MCF 10A (cell line): ENCODE data around the gene MICOS13. TPM values are rescaled to one million over a fixed set of nuclear protein-coding genes. Genes with fewer than 3 reads are reported as not detected.
"Not testable (repeated sequence)": the region's sequence is repeated elsewhere in the genome, so short reads cannot be mapped to it uniquely, and the experiment has no call there.

ENCODE experiments used
- BruUV-seq: library from RNA; stranded (reverse); fragments of 400-500 nt; replicated peaks from 2 replicates; lab custom pipeline; 2021; lab: Mats Ljungman, UMichigan
- CTCF ChIA-PET: fragments of 300-600 bp; sonication (Branson Sonifier 250); formaldehyde crosslinking; extraction: SDS; loops from one replicate; lab custom pipeline; 2021; ENCODE audit warnings: antibody characterized with exemption, inconsistent platforms; lab: Yijun Ruan, JAX
- POLR2A ChIA-PET: fragments of 300-600, 350-650 bp; sonication (Branson Sonifier 250); formaldehyde crosslinking; extraction: SDS; loops from one replicate; lab custom pipeline; 2020; ENCODE audit warnings: antibody characterized with exemption, inconsistent platforms; lab: Yijun Ruan, JAX
- DNase-seq: peaks from one replicate; pipeline ENCODE4 v3.0.0-alpha.2; 2018; ENCODE audit not compliant: unreplicated experiment
- H3K27ac Mint-ChIP-seq: one replicate; pipeline ENCODE4 v1.8.0; 2022; ENCODE audit warnings: mild to moderate bottlenecking, low read depth, mixed read lengths; ENCODE audit not compliant: unreplicated experiment
- H3K27me3 Mint-ChIP-seq: one replicate; pipeline ENCODE4 v1.8.0; 2022; ENCODE audit warnings: mixed read lengths; ENCODE audit not compliant: insufficient read depth, unreplicated experiment
- H3K36me3 Mint-ChIP-seq: one replicate; pipeline ENCODE4 v1.8.0; 2022; ENCODE audit warnings: mild to moderate bottlenecking, moderate library complexity, mixed read lengths; ENCODE audit not compliant: insufficient read depth, unreplicated experiment
- H3K4me1 Mint-ChIP-seq: one replicate; pipeline ENCODE4 v1.8.0; 2022; ENCODE audit warnings: mixed read lengths; ENCODE audit not compliant: insufficient read depth, unreplicated experiment
- H3K4me3 Mint-ChIP-seq: one replicate; pipeline ENCODE4 v1.8.0; 2022; ENCODE audit warnings: mild to moderate bottlenecking, moderate library complexity, mixed read lengths; ENCODE audit not compliant: unreplicated experiment
- H3K9me3 Mint-ChIP-seq: one replicate; pipeline ENCODE4 v1.8.0; 2022; ENCODE audit warnings: mixed read lengths; ENCODE audit not compliant: unreplicated experiment
- CTCF ChIP-seq: fragments of 200-600 bp; IDR thresholded peaks from one replicate; pipeline ENCODE4 v1.8.0; 2022; ENCODE audit warnings: antibody characterized with exemption, mild to moderate bottlenecking; ENCODE audit not compliant: unreplicated experiment
- intact Hi-C: fragments of 100-400 bp; cut with micrococcal nuclease; formaldehyde crosslinking; loops from 2 replicates; pipeline ENCODE4 v1.14.1; 2022
- total RNA-seq: library from RNA; stranded (reverse); gene quantifications from 2 replicates; pipeline ENCODE4 v1.2.3, GENCODE V29; 2022

The MICOS13 gene
- total RNA-seq, 1 experiment from 2014 or later = 73.0 TPM

- Mint-ChIP-seq H3K27ac (no peak overlapping the region), H3K4me3 (peak overlapping the region; percentile 92), H3K9me3 (no peaks in the 10 kb centered on the region), H3K36me3 (peaks cover 70% of the 10 kb centered on the region), H3K4me1 (no peaks in the 10 kb centered on the region), H3K27me3 (no peaks in the 10 kb centered on the region)
- ChIA-PET POLR2A (interaction anchor here (0.9 to 3.8 kb wide), 6 partner anchors 13 to 112 kb away, joined by 3 to 119 read pairs (median 8); partner anchors contain the start of genes CATSPERD, LONP1, MICOS13 and SAFB), CTCF (interaction anchor here (0.6 to 4.0 kb wide), 3 partner anchors 18 to 27 kb away, joined by 3 to 43 read pairs (median 4); partner anchors contain the start of genes CATSPERD and LONP1)
- intact Hi-C loops = loop anchor here (10.0 kb wide), 1 partner anchor 103 kb away; the partner anchor contains the start of gene DUS3L
- no TSS peak for BruUV-seq
- TF ChIP-seq CTCF = no peak
- DNase-seq = peak; percentile 39
Measured at GRCh38 chr19:5691822-5692722, 11.8 kb upstream of the MICOS13 start.

- Mint-ChIP-seq H3K4me1 (no peaks in the 10 kb centered on the region), H3K36me3 (peaks cover 61% of the 10 kb centered on the region), H3K27me3 (no peaks in the 10 kb centered on the region), H3K27ac (peak overlapping the region; percentile 97), H3K4me3 (peak overlapping the region; percentile 92), H3K9me3 (no peaks in the 10 kb centered on the region)
- CTCF ChIA-PET = interaction anchor here (0.6 to 4.0 kb wide), 4 partner anchors 18 to 77 kb away, joined by 3 to 43 read pairs (median 4); partner anchors contain the start of genes CATSPERD and LONP1
- DNase-seq = peak; percentile 63
- POLR2A ChIA-PET = interaction anchor here (0.6 to 3.8 kb wide), 14 partner anchors 8 to 796 kb away, joined by 3 to 119 read pairs (median 3); partner anchors contain the start of genes CATSPERD, DUS3L, LONP1 and MICOS13
- no TSS peak for BruUV-seq
- intact Hi-C loops = loop anchor here (1.0 to 10.0 kb wide), 3 partner anchors 11 to 104 kb away; partner anchors contain the start of genes CATSPERD, DUS3L, LONP1 and MICOS13
- TF ChIP-seq CTCF = no peak
Measured at GRCh38 chr19:5690955-5691821, 10.9 kb upstream of the MICOS13 start.

DNA sequence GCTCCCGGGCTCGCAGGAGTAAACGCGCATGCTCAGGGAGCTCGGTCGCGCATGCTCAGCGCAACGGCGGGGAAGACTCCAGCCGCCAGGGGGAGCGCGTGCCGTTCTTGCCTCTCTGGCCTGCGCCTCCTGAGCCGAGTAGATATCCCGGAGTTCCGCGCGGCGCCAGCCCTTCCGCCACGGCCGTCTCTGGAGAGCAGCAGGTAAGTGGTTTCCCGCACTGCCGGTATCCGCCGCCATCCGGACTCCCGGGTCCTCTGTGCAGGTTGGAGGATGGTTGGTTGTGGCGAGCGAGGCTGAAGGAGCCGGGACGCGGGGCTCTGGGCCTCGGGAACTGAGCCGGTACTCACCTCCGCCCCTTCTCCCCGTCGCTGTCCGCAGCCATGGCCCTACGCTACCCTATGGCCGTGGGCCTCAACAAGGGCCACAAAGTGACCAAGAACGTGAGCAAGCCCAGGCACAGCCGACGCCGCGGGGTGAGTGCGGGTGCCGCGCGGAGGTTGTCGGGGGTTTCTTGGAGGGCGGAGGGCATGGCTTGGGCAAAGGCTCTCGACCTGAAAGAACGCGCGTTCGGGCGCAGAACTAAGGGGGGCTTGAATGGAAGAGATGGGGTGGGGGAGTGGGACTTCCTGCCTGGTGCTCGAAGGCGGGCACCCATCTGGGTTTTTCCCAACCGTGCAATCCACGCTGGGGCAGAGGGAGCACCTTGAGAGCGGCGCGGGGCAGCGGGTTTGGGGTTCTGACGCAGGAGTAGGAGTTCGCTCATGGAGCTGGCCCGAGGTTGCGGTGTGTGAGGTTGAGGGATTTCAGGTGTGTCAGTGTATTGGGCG lies 10.0 kb upstream of the MICOS13 start, which contains the start of gene RPL36:
Gene RPL36, plus strand, starts transcription at position 171 of the 830 bp plus-strand sequence. Its CDS starts 213 bp downstream, at position 384.
- BruUV-seq = TSS peak; percentile 76
- H3K36me3 Mint-ChIP-seq = peaks cover 54% of the 10 kb centered on the region
- H3K27ac Mint-ChIP-seq = peak within 1 kb of the TSS; percentile 97
- peak; percentile 90 for TF ChIP-seq CTCF
- CTCF ChIA-PET = interaction anchor here (0.5 to 4.0 kb wide), 10 partner anchors 18 to 432 kb away, joined by 3 to 43 read pairs (median 4); partner anchors contain the start of genes CATSPERD, LONP1, SAFB and SAFB2
- no peaks in the 10 kb centered on the region for H3K27me3 Mint-ChIP-seq
- H3K4me3 Mint-ChIP-seq = peak within 1 kb of the TSS; percentile 92
- POLR2A ChIA-PET = interaction anchor here (0.6 to 3.8 kb wide), 31 partner anchors 8 to 1316 kb away, joined by 3 to 119 read pairs (median 3); partner anchors contain the start of genes CATSPERD, DUS3L, HSD11B1L and LONP1
- DNase-seq = peak; percentile 97
- no peaks in the 10 kb centered on the region for H3K4me1 Mint-ChIP-seq
- H3K9me3 Mint-ChIP-seq = no peaks in the 10 kb centered on the region
- intact Hi-C loops = loop anchor here (1.0 to 10.0 kb wide), 3 partner anchors 10 to 104 kb away; partner anchors contain the start of genes CATSPERD, DUS3L, LONP1 and MICOS13

DNA sequence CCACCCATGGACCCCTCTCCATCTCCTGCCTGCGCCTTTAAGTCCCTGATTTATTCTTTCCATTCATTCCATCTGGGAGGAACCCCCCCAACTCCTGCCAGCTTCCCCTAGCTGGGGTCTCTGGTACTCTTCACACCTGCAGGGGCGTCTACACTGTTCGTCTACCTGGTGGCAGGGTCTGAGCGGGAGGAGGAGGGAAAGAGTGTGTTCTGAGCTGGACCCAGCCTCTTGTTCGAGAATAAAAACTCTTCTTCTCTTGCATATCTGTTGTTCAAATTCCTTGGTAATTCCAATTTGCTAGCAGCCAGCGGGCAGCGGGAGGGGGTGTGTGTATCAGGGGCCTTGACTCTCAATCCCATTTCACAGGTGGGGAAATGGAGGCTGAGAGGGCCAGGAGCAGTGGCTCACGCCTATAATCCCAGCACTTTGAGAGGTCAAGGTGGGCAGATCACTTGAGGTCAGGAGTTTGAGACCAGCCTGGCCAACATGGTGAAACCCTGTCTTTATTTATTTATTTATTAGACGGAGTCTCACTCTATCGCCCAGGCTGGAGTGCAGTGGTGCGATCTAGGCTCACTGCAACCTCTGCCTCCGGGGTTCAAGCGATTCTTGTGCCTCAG lies 8.1 kb upstream of the MICOS13 start:
- H3K4me3 Mint-ChIP-seq, H3K4me1 Mint-ChIP-seq, H3K9me3 Mint-ChIP-seq, BruUV-seq, intact Hi-C loops, H3K27me3 Mint-ChIP-seq, H3K27ac Mint-ChIP-seq, DNase-seq: not testable (repeated sequence)
- ChIA-PET POLR2A (interaction anchor here (0.9 to 3.8 kb wide), 3 partner anchors 9 to 31 kb away, joined by 4 to 119 read pairs (median 34); partner anchors contain the start of genes CATSPERD and LONP1), CTCF (interaction anchor here (0.6 to 4.0 kb wide), 6 partner anchors 11 to 716 kb away, joined by 3 to 43 read pairs (median 4); partner anchors contain the start of genes CATSPERD and LONP1)
- peaks cover 43% of the 10 kb centered on the region for H3K36me3 Mint-ChIP-seq
